ENCODE measurements around the gene COPS4.

DNA sequence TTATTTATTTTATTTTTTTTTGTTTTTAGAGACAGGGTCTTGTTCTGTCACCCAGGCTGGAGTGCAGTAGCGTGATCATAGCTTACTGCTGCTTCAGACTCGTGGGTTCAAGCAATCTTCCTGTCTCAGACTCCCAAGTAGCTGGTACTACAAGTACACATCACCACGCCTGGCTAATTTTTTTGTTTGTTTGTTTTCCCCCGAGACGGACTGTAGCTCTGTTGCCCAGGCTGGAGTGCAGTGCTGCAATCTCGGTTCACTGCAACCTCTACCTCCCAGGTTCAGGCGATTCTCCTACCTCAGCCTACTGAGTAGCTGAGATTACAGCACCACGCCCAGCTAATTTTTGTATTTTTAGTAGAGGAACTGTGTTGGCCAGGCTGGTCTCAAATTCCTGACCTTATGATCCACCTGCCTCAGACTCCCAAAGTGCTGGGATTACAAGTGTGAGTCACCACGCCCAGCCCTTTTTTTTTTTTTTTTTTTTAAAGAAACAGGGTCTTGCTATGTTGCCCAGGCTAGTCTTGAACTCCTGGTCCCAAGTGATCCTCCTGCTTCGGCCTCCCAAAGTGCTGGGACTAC, 32.2 kb downstream of the COPS4 start:
- TF ChIP-seq, protein P1, sequence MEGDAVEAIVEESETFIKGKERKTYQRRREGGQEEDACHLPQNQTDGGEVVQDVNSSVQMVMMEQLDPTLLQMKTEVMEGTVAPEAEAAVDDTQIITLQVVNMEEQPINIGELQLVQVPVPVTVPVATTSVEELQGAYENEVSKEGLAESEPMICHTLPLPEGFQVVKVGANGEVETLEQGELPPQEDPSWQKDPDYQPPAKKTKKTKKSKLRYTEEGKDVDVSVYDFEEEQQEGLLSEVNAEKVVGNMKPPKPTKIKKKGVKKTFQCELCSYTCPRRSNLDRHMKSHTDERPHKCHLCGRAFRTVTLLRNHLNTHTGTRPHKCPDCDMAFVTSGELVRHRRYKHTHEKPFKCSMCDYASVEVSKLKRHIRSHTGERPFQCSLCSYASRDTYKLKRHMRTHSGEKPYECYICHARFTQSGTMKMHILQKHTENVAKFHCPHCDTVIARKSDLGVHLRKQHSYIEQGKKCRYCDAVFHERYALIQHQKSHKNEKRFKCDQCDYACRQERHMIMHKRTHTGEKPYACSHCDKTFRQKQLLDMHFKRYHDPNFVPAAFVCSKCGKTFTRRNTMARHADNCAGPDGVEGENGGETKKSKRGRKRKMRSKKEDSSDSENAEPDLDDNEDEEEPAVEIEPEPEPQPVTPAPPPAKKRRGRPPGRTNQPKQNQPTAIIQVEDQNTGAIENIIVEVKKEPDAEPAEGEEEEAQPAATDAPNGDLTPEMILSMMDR (IDR thresholded peaks at IDR 0.05) = no peak
- no peak for TF ChIP-seq POLR2A (IDR thresholded peaks at IDR 0.05)
